Adrenal gland (tissue), 12 donors: ENCODE measurements around the gene CAMTA1. TPM values are rescaled to one million over a fixed set of nuclear protein-coding genes. Genes with fewer than 3 reads are reported as not detected.
A peak's percentile ranks its signal among the peaks of the same experiment; 100 is the strongest.

Experiments used
- DNase-seq, 7 donors: peaks; one replicate each; pipeline ENCODE4 v3.0.0-alpha.2; 2019 to 2020
- H3K27ac ChIP-seq, 5 donors: fragments of 200-600 bp; sonication (generic) in 4 of 5; 1 replicate in 3 of 5; 2 replicates in 2 of 5; pipeline versions ENCODE4 v1.5.1 to v1.8.0; 2016 to 2020; ENCODE audit warnings: mild to moderate bottlenecking in 1 of 5
- H3K27me3 ChIP-seq: fragments of 200-600 bp; 2 replicates; pipeline ENCODE4 v1.8.0; 2021
- H3K36me3 ChIP-seq, 2 donors: fragments of 200-600 bp; replicated peaks in 1 of 2; 1 replicate in 1 of 2; 2 replicates in 1 of 2; pipeline versions ENCODE4 v1.5.1 to v1.8.0; 2018 to 2022
- H3K4me1 ChIP-seq, 2 donors: fragments of 200-600 bp; replicated peaks in 1 of 2; 1 replicate in 1 of 2; 2 replicates in 1 of 2; pipeline versions ENCODE4 v1.5.1 to v1.8.0; 2018 to 2021
- H3K4me3 ChIP-seq, 4 donors: fragments of 200-600 bp; sonication (generic) in 3 of 4; one replicate each; pipeline ENCODE4 v1.5.1; 2016 to 2018
- H3K9me3 ChIP-seq, 3 donors: fragments of 200-600 bp; sonication (generic) in 1 of 3; replicated peaks in 1 of 3; 1 replicate in 2 of 3; 2 replicates in 1 of 3; pipeline versions ENCODE4 v1.5.1 to v1.8.0; 2016 to 2021
- CTCF ChIP-seq, 6 experiments: fragments of 450-650 bp in 4 of 6; fragments of 200-600 bp in 2 of 6; sonication (generic) in 1 of 6; IDR thresholded peaks; 1 replicate in 5 of 6; 2 replicates in 1 of 6; pipeline versions ENCODE4 v1.5.1 to v1.8.0; 2016 to 2021; ENCODE audit warnings: antibody characterized with exemption in 6 of 6, mild to moderate bottlenecking in 2 of 6, moderate library complexity in 1 of 6
- POLR2A ChIP-seq, 2 donors: fragments of 450-650 bp; IDR thresholded peaks; one replicate each; pipeline ENCODE4 v1.6.1; 2017; ENCODE audit warnings: antibody characterized with exemption in 2 of 2, mild to moderate bottlenecking in 2 of 2, moderate library complexity in 1 of 2
- WGBS, 4 donors: extraction: QIAGEN DNeasy Blood & Tissue Kit in 2 of 4; methylation state at CpG; one replicate each; pipeline versions ENCODE4 v1.1.5 to v1.1.7; 2013 to 2017; 5-methylcytosine and 5-hydroxymethylcytosine counted together
- intact Hi-C, 2 donors: fragments of 100-400 bp; cut with DNase I; formaldehyde crosslinking; loops; one replicate each; pipeline versions ENCODE4 v1.14.1 to v1.15.0; 2022 to 2023
- polyA plus RNA-seq, 3 donors: library from polyadenylated mRNA; stranded (reverse); fragments of 200-250 nt in 2 of 3; fragments of 350-450 nt in 1 of 3; fragmentation: Illumina TruSeq in 1 of 3; extraction: RNeasy Lipid Tissue Mini Kit (QIAGEN cat#74804) in 1 of 3; gene quantifications; one replicate each; pipeline ENCODE4 v1.2.3, GENCODE V29; 2013 to 2014
- total RNA-seq, 9 donors: library from RNA; depleted of rRNA in 4 of 9; stranded (reverse); fragments of >200 nt in 4 of 9; fragments of 120-200 nt in 1 of 9; fragmentation: NEBNext Ultra II Directional in 1 of 9; extraction: Animal tissue kit (Norgen Biotek cat#: 25700) in 1 of 9; gene quantifications; one replicate each; pipeline versions ENCODE4 v1.1.0 to v1.2.4, GENCODE V29; 2013 to 2023
- donor health status: healthy with polysubstance abuse.
- donor health status: Bipolar disorder and iron deficiency.
- donor health status: DM: yes; HTN: yes; CAD: no.
- donor health status: DM: no; HTN: no; CAD: no.
- donor health status: DM: no; HTN: no; CAD: no.
- donor health status: DM: yes; HTN: yes; CAD: no.

The CAMTA1 gene
- total and polyA plus RNA-seq, 12 donors: 62.9 to 141 (median 96.9) TPM

DNA sequence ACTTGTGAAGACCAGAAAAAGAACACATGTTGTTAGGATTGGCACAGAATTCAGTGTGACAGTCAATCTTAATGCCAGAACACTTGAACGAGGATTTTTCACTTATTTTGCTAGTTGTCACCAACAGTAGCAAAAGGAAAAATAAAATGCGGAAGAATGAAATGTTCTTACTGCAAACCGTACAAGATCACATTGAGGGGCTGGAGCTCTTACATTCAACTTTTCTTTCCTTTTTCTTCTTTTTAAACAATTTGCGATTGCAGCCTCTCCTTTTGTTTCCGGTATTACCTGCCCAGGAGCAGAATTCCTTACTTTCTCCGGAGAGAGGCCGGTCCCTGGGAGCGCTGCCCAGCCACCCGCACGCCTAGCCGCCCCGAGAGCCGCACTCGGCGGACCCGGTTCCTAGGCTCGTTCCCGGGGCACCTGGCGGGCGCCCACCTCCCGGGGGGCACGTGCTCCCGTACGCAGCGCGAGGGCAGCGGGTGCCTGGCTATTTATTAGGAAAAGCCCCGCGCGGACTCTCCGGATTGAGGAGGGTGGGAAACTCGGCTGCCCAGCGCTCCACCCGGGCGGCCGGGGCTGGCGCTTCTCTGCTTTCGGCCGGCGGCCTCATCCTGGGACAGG is 1.2 kb upstream of the CAMTA1 start:
- no peak for DNase-seq
- peaks cover 4 to 28% of the 10 kb centered on the region in 2 donors for H3K4me1 ChIP-seq
- intact Hi-C loops: loop anchor here (5.0 to 10.0 kb wide), 2 partner anchors 57 to 291 kb away; no protein-coding TSS in a partner anchor
- no peaks in the 10 kb centered on the region for H3K27me3 ChIP-seq
- H3K9me3 ChIP-seq: no peaks in the 10 kb centered on the region
- peak overlapping the region; percentile 80 to 99 (median 98) for H3K27ac ChIP-seq
- peak overlapping the region; percentile 63 to 90 (median 83) for H3K4me3 ChIP-seq
- no peaks in the 10 kb centered on the region for H3K36me3 ChIP-seq
- no peak for TF ChIP-seq CTCF (IDR thresholded peaks at IDR 0.05)
- no peak for TF ChIP-seq POLR2A (IDR thresholded peaks at IDR 0.05)
- 0 to 1% (median 0%) methylated on average over 16 to 40 of the region's 40 CpGs for WGBS, 4 donors

DNA sequence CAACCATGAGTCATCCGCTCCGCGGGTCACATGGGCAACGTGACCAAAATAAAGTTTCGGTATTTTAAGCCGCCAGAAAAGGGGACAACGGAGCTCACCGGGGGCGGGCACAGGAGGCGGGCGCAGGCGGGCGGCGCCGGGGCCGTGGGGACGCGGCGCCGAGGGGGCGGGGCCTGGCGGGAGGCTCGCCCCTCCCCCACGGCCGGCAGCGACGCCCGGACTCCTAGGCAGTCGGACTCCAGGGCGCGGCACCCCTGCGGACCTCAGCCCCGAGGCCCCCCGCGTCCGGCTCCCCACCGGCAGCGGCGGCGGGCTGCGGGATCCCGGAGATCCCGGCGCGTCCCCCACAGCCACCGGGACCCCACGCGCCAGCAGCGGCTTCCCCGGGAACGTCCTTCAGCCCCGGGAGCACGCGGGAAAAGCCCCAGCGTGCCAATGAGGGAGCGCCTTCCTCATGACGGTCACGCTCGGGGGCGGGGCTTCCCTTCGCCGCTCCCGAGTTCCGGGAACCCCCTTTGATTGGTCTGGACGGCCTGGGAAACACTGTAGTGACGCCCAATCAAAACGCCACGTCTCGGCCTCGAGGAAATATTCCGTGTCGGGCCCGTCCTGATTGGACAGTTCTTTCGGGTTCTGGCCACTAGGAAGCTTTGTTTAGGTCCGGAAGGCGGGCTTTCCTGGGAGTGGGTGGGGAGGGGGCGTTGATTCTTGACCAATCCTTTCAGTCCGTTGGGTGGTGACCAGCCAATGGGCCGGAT is 515 bp upstream of the CAMTA1 start:
- 0 to 1% (median 0%) methylated on average over 1 to 79 of the region's 79 CpGs for WGBS, 4 donors
- Histone ChIP-seq H3K4me3 (peak overlapping the region in 2 of 4 donors; percentile 80 to 86), H3K9me3 (no peaks in the 10 kb centered on the region), H3K36me3 (no peaks in the 10 kb centered on the region), H3K27me3 (no peaks in the 10 kb centered on the region), H3K4me1 (peaks cover 4 to 31% of the 10 kb centered on the region in 2 donors), H3K27ac (peak overlapping the region; percentile 80 to 99 (median 98))
- DNase-seq: peak; percentile 99 to 100 (median 100)
- intact Hi-C loops: loop anchor here (5.0 to 10.0 kb wide), 2 partner anchors 57 to 290 kb away; no protein-coding TSS in a partner anchor
- TF ChIP-seq CTCF (IDR thresholded peaks at IDR 0.05) (peak in 1 of 6 experiments; percentile 30), POLR2A (IDR thresholded peaks at IDR 0.05) (peak; percentile 82 to 97)

DNA sequence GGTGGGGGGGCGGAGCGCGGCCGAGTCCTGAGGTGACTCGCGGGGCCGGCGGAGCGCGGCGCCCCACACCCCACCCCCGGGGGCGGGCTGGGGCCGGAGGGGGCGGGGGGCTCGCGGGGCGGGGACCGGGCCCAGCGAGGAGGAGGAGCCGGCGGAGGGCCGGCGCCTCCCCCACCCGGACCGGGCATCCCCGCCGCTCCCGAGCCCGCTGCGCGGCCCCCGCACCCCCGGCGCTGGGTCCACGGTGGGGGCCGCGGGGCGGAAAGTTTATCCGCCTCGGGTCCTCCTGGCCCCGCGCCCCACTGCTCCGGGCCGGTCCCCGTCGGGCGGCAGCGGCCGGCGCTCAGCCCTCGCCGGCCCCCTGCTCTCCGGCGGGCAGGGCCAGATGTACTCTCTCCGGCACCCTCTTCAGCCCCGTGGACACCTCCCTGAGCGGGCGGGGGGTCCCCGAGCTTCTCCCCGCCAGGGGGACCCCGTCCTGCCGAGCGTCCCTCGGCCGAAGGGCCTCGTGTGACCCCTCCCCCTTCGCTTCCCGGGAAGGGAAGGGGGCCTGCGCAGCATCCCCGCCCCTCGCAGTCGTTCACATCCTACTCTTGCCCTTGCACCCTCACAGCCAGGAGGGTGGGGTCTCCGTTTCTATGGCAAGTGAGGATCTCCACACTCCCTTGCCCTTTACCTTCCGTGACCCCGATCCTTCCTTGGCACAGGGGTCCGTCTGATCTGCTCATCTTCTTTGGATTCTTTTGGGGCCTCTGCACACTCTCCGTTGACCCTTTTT is 663 bp downstream of the CAMTA1 start:
- DNase-seq: peak in 4 of 7 donors; percentile 36 to 61 (median 47)
- H3K9me3 ChIP-seq: no peaks in the 10 kb centered on the region
- intact Hi-C loops: loop anchor here in 1 of 2 donors (10.0 kb wide), 1 partner anchor 289 kb away; no protein-coding TSS in a partner anchor
- peak overlapping the region in 3 of 4 donors; percentile 56 to 91 (median 90) for H3K4me3 ChIP-seq
- H3K36me3 ChIP-seq: no peaks in the 10 kb centered on the region
- TF ChIP-seq CTCF (IDR thresholded peaks at IDR 0.05): peak in 1 of 6 experiments; percentile 4
- no peak for TF ChIP-seq POLR2A (IDR thresholded peaks at IDR 0.05)
- WGBS, 4 donors: 1 to 4% (median 1%) methylated on average over 13 to 71 of the region's 78 CpGs
- peaks cover 4 to 31% of the 10 kb centered on the region in 2 donors for H3K4me1 ChIP-seq
- no peaks in the 10 kb centered on the region for H3K27me3 ChIP-seq
- H3K27ac ChIP-seq: peak overlapping the region in 4 of 5 donors; percentile 53 to 96 (median 70)
